ENCODE results near the gene RPL13A.
"Not testable (repeated sequence)": the region's sequence is repeated elsewhere in the genome, so short reads cannot be mapped to it uniquely, and the experiment has no call there.

RPL13A gene

GRCh38 chr19:49487277-49488045 is at the start of gene RPL13A:
RPL13A (plus strand) TSS chr19:49487608; CDS start chr19:49487630, 22 bp downstream.
- peak; percentile 99 for DNase-seq

DNA sequence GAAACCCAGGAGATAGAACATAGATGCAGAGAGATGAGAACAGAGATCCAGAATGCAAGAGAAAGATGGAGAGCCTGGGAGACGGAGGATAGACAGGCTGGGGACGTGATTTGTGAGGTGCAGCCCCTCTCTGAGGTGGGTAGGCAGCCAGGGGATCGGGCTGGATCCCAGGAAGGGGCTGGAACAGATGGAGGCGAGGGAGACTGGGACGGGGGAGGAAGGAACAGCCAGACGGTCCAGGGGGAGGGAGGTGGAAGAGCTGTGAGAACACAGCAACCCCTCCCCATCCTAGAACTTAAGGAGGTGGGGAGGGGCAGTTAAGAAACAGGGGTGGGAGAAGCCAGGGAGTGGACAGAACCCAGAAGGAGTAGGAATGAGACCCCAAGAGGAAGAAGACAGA is 49.1 kb upstream of the RPL13A start:
- no peak for DNase-seq

DNA sequence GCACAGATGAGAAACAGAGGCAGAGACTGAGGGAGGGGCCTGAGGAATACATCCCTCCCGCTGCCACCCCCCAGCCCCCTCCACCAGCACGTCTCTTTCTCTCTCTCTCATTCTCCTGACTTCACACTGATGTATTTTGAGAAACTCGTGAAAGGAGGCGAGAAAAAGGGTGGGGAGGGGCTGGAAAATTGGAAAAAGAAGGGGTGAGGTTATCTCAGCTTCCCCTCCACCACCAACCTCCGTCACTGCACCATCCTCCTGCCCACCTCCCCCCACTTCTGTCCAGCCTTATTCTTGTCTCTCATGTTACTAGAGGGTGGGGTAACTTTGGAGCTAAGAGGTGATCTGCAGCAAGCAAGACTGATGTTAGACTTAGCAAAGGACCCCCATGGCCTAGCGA is 47.6 kb upstream of the RPL13A start:
- no peak for DNase-seq

- no peak for DNase-seq
Measured at GRCh38 chr19:49440439-49441209, 46.8 kb upstream of the RPL13A start.

GRCh38 chr19:49441210-49441959 is 46.0 kb upstream of the RPL13A start, which contains the start of gene SLC17A7:
SLC17A7 (minus strand) TSS chr19:49441527; CDS start chr19:49441379, 148 bp downstream.
- DNase-seq, result peak; percentile 50

- peak; percentile 18 for DNase-seq
Measured at GRCh38 chr19:49441960-49442350, 45.5 kb upstream of the RPL13A start.

GRCh38 chr19:49442354-49442753 is 45.1 kb upstream of the RPL13A start:
- no peak for DNase-seq

DNA sequence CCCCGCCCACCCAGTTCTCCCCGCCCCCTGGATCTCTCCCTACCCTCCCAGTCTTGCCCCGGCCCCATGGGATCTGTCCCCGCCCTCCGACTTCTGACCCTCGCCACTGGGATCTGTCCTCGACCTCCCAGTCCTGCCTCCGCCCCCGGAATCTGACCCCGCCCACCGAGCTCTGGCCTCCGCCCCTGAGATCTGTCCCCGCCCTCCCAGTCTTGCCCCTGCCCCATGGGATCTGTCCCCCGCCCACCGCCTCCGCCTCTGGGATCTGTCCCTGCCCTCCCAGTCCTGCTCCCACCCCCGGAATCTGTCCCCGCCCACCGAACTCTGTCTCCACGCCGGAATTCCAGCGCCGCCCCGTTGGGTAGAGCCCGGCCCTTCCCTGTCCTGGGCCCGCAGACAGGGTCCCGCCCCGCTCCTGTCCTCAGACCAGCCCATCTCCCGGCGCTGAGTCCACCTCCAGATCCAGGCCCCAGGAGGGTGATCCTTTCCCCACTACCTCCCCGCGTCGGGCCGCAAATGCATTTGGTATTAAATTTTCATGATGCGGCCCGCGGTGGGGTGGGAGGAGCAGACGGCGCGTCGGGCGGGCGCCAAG is 44.5 kb upstream of the RPL13A start:
- peak; percentile 80 for DNase-seq

GRCh38 chr19:49443366-49444099 is 43.9 kb upstream of the RPL13A start:
- DNase-seq, result peak; percentile 97

DNA sequence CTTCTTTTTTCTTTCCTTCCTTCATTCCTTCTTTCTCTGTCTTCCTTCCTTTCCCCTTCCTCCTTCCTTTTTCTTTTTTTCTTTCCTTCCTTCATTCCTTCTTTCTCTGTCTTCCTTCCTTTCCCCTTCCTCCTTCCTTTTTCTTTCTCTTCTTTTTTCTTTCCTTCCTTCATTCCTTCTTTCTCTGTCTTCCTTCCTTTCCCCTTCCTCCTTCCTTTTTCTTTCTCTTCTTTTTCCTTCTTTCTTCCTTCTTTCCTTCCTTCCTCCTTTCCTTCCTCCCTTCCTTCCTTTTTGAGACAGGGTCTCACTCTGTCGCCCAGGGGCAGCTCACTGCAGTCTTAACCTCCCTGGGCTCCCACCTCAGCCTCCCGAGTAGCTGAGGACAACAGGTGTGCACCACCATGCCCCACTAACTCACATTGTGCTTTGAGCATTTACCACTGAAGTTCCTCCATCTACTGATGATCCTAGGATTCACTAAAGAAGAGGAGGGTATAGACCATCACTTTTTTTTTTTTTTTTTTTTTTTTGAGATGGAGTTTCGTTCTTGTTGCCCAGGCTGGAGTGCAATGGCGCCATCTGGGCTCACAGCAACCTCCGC is 43.2 kb upstream of the RPL13A start:
- not testable (repeated sequence) for DNase-seq

DNA sequence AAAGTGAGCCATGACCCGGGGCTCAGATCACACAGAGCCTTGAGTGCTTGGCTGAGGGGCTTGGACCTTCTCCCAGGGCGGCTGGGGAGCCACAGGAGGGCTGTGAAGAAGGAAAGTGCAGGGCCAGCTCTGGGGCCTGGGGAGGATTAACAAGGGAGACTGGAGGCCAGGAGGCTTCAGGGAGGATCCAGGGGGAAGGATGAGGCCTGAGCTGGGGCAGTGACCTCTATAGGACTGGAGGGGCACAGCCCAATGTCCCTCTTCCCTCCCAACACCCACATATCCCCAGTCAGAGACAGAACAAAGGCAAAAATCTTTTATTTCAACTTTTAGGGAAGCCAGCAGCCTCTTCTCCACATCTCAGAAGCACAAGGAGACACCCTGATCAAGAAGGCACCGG is 41.4 kb upstream of the RPL13A start:
- DNase-seq, result no peak

DNA sequence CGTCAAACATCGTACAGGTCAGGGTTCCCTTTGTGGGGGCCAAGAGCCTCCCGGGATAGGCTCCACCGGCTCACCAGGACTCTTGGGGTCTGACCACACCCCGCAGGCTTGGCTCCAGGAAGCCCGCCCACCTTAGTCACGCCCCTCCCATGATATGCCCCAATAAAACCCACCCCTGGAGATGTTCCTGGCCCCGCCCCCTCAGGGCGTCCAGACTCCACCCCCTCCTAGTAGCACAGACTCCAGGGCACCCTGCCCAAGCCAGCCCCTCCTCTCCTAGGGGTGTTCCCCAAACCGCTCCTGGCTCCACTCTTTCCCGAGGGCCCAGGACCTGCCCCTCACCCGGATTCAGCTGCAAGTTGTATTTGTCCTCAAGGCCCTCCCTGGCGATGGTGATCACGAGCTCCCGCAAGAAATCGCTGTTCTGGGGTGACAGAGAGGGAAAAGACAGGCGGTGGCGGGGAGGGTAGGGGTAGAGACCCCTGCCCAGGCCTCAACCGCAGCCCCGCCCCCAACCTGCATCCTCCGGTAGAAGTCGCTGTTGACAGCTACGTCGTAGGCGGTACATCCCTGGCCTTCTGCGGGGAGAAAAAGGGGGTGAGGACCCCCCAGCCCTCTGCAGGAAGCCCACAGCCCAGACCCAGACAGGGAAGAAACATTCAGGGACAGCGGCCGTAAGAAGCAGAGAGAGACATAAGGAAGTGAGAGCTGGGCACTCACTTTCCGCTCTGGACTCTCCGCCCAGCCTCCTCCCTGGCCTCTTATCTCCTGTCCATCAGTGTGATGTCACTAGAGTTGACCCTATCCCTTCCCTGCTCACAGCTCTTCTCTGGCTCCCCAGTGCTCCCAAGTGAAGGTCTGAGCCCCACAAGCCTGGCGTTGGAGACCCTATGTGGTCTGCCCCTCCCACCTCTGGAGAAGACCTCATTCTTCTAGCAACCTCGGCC is 39.6 kb upstream of the RPL13A start:
- DNase-seq, result no peak

DNA sequence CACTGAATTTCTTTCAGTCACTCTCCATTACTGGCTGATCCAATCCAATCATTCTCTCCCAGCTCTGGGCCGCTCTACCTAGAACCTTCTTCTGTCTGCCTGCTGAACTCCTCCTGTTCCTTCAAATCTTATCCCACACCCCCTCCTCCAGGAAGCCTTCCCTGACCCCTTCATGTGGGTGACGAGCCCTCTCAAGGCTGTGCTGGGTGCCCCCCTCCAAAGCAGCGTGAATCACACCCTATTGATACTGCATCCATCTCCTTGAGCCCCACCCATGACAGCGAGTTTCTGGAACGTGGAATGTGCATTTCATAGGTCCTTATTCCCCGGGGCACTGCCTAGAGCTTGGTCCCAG is 39.0 kb upstream of the RPL13A start:
- no peak for DNase-seq

- no peak for DNase-seq
Measured at GRCh38 chr19:49450405-49450804, 37.0 kb upstream of the RPL13A start.

GRCh38 chr19:49451430-49452181 is 35.8 kb upstream of the RPL13A start, which contains the start of gene PIH1D1:
PIH1D1 (minus strand) TSS chr19:49451814; CDS start chr19:49451574, 240 bp downstream.
- DNase-seq, result peak; percentile 99

DNA sequence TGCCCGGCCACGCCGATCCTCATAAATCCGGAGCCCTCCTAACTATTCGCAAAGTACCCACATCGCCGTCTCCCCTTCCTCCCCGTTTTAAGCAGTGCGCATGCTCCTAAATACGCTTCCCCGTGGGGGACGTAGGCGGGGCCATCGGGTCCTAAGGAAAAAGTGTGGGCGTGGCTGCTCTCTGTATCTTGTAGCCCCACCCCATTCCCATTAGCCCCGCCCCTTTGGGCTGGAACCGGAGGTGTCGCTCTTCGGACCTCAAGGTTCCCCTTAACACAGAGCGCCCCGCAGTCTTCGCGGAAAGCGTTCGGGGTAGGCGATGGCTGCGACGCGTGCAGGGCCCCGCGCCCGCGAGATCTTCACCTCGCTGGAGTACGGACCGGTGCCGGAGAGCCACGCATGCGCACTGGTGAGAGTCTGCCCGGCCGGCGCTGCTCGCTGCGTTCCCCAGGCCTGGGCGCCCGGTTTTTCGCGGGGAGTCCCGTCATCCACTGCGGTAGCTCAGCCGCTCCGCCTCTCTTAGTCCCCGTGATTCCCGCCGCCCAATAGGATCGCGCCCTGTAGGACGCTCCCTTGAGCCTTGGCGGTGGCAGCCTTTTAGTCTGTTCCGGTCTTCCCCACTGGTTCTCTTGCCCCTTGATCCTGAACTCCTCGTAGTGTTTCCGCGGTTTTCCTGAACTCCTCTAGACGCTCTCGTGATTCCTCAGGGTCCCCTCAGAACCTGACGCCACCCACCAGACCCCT is 34.2 kb upstream of the RPL13A start, which contains the start of gene ALDH16A1:
TSS of gene ALDH16A1 (plus strand) at position 213 of the 744 bp plus-strand sequence. CDS start at position 320, 107 bp downstream.
- peak; percentile 98 for DNase-seq

GRCh38 chr19:49453757-49454240 is 33.6 kb upstream of the RPL13A start:
- no peak for DNase-seq

GRCh38 chr19:49455773-49456172 is 31.6 kb upstream of the RPL13A start:
- DNase-seq, result no peak

DNA sequence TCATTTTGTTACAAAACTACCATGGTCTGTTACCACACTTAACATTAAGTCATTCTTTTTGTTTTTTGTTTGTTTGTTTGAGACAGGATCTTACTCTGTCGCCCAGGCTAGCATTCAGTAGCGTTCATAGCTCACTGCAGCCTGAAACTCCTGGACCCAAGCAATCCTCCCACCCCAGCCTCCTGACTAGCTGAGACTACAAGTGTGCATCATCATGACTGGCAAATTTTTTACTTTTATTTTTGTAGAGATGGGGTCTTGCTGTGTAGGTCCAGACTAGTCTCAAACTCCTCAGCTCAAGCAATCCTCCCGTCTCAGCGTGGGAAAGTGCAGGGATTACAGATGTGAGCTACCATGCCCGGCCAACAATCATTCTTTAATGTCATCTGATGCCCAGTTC is 31.1 kb upstream of the RPL13A start:
- DNase-seq, result no peak

All from NCI-H748 treated with DMSO at 0.1 percent for 48 hours (cell line).